IPS-20b (cell line): Measurements from ENCODE around the gene MCAT.

Experiments used
- H3K27ac ChIP-seq: one replicate; pipeline ENCODE4 v1.5.1; 2013; ENCODE audit warnings: low read length
- H3K27me3 ChIP-seq: 2 replicates; pipeline ENCODE4 v1.6.1; 2013; ENCODE audit warnings: mild to moderate bottlenecking, low read length, inconsistent platforms; ENCODE audit not compliant: insufficient read depth
- H3K36me3 ChIP-seq: 2 replicates; pipeline ENCODE4 v1.6.1; 2013; ENCODE audit warnings: low read depth, mild to moderate bottlenecking, inconsistent platforms, low read length, moderate library complexity; ENCODE audit not compliant: insufficient read depth
- H3K4me1 ChIP-seq: 2 replicates; pipeline ENCODE4 v1.6.1; 2013; ENCODE audit warnings: mild to moderate bottlenecking, control low read depth, inconsistent platforms, low read length, moderate library complexity; ENCODE audit not compliant: insufficient read depth
- H3K4me3 ChIP-seq: 2 replicates; pipeline ENCODE4 v1.5.1; 2013; ENCODE audit warnings: mild to moderate bottlenecking, low read length, inconsistent platforms
- H3K9ac ChIP-seq: 2 replicates; pipeline ENCODE4 v1.6.1; 2013; ENCODE audit warnings: low read depth, mild to moderate bottlenecking, inconsistent platforms, low read length, moderate library complexity
- H3K9me3 ChIP-seq: 2 replicates; pipeline ENCODE4 v1.6.1; 2013; ENCODE audit warnings: mild to moderate bottlenecking, low read depth, low read length, inconsistent platforms; ENCODE audit not compliant: insufficient read depth

The MCAT gene

GRCh38 chr22:43181321-43182076, 38.3 kb upstream of the MCAT start:
- peaks cover 67% of the 10 kb centered on the region for H3K36me3 ChIP-seq

GRCh38 chr22:43180670-43181069, 37.5 kb upstream of the MCAT start:
- peaks cover 5% of the 10 kb centered on the region for H3K4me1 ChIP-seq
- H3K27ac ChIP-seq, result no peak overlapping the region
- H3K4me3 ChIP-seq, result no peak overlapping the region
- H3K9me3 ChIP-seq, result no peaks in the 10 kb centered on the region
- no peak overlapping the region for H3K9ac ChIP-seq
- no peaks in the 10 kb centered on the region for H3K27me3 ChIP-seq
- H3K36me3 ChIP-seq, result peaks cover 73% of the 10 kb centered on the region

More at GRCh38 chr22:43181321-43182076, 38.3 kb upstream of the MCAT start:
- Histone ChIP-seq H3K27ac (no peak overlapping the region), H3K4me1 (peaks cover 6% of the 10 kb centered on the region), H3K27me3 (no peaks in the 10 kb centered on the region), H3K4me3 (no peak overlapping the region), H3K9ac (no peak overlapping the region), H3K9me3 (no peaks in the 10 kb centered on the region)

- Histone ChIP-seq H3K9ac (no peak overlapping the region), H3K4me1 (no peaks in the 10 kb centered on the region), H3K4me3 (no peak overlapping the region), H3K36me3 (peaks cover 81% of the 10 kb centered on the region), H3K9me3 (no peaks in the 10 kb centered on the region), H3K27ac (no peak overlapping the region), H3K27me3 (no peaks in the 10 kb centered on the region)
These were observed 36.7 kb upstream of the MCAT start for GRCh38 chr22:43179911-43180195.

DNA sequence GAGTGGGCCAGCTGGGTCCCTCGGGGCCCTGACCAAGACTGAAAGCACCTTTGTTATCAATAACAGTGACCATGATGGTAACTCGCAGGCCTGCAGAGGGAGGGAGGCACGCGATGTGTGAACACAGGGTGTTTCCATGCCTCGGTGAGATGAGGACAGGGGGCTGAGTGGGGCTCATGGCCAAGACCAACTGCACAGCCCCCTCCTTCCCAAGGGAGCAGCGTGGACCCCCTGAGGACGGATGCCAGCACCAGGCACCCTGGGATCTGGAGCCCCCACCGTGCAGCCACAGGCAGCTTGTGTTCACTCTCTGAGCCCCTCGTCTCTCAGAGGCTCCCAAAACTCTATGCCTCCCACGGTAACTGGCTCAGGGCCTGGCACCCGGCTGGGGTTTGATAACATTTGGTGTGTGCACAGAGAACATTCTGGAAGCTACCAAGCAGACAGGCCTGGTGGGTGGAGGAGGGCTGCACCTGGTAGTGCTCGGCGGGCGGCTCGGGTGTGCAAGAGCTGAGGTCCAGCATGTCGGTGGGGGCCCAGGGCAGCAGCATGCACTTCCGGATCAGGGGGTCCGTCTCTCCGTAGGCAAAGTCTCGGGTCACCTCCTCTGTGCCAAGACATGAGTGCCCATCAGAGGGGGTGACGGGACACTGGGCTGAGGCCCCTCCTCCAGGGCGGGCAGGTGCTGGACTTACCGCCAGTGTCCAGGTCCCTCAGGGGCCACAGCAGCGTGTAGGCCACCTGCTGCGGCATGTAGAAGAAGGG, 36.1 kb upstream of the MCAT start:
- no peaks in the 10 kb centered on the region for H3K9me3 ChIP-seq
- H3K36me3 ChIP-seq, result peaks cover 87% of the 10 kb centered on the region
- no peak overlapping the region for H3K9ac ChIP-seq

GRCh38 chr22:43177479-43177878, 34.3 kb upstream of the MCAT start:
- Histone ChIP-seq H3K27me3 (no peaks in the 10 kb centered on the region), H3K27ac (no peak overlapping the region), H3K36me3 (peaks cover 89% of the 10 kb centered on the region), H3K9me3 (no peaks in the 10 kb centered on the region), H3K4me1 (no peaks in the 10 kb centered on the region), H3K4me3 (no peak overlapping the region), H3K9ac (no peak overlapping the region)

More for the DNA sequence above, 36.1 kb upstream of the MCAT start:
- Histone ChIP-seq H3K4me1 (no peaks in the 10 kb centered on the region), H3K27ac (no peak overlapping the region), H3K27me3 (no peaks in the 10 kb centered on the region), H3K4me3 (no peak overlapping the region)

DNA sequence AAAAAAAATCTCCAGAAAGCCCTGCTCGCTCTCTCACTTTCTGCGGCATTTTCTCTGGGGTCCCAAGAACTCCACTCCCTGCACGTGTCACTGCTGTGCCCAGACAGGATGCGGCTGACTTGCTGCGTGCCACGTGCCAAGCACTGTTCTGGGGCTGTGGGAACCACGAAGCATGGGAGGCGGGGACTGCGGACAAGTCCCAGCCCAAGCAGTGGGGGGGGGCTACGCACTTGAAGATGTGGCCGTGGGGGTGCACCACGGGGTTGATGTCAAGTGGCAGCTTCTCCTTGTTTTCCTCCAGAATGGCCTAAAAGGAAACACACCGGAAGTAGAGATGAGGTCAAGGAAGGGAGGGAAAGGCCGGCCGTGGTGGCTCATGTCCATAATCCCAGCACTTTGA, 32.9 kb upstream of the MCAT start:
- H3K9ac ChIP-seq, result no peak overlapping the region
- no peak overlapping the region for H3K27ac ChIP-seq
- H3K36me3 ChIP-seq, result peaks cover 90% of the 10 kb centered on the region
- no peak overlapping the region for H3K4me3 ChIP-seq
- no peaks in the 10 kb centered on the region for H3K4me1 ChIP-seq
- no peaks in the 10 kb centered on the region for H3K27me3 ChIP-seq
- H3K9me3 ChIP-seq, result no peaks in the 10 kb centered on the region

- Histone ChIP-seq H3K9me3 (no peaks in the 10 kb centered on the region), H3K27ac (no peak overlapping the region), H3K36me3 (peaks cover 91% of the 10 kb centered on the region), H3K4me1 (no peaks in the 10 kb centered on the region), H3K4me3 (no peak overlapping the region), H3K9ac (no peak overlapping the region), H3K27me3 (no peaks in the 10 kb centered on the region)
These were observed 31.8 kb upstream of the MCAT start for GRCh38 chr22:43174941-43175531.

DNA sequence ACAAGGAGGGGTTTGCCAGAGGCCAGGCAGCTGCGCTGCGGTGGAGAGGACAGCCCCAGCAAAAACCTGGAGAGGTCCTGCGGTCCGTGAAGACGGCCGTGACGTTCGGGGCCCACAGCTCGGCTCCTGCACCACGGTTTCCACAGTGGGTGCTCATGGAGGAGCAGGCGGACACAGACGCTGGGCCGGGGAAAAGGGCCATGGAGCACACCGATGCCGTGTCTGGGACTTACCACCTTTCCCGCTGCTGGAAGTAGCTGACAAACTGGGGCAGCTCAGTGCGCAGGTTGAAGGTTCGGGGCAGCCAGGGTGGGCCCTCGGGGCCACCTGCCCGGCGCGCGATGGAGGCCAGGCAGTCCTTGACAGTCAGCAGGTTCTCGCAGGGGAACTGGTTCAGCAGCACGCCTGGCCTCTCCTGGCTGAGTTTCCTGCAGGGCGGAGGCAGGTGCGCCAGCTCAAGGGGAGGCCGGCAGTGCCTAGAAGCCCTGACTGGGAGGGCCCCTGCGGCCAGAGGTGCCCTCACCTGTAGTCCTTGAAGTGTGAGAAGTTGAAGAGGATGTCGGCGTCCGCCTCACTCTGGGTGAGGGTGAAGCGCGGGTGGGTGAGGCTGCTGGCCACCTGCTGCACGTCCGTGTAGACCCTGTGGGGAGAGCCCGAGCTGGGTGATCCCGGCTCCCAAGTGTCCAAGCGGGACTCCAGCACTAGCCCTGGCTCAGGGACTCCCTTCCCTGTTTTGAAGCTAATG, 30.9 kb upstream of the MCAT start:
- no peak overlapping the region for H3K27ac ChIP-seq
- H3K4me1 ChIP-seq, result no peaks in the 10 kb centered on the region
- H3K9me3 ChIP-seq, result no peaks in the 10 kb centered on the region
- no peak overlapping the region for H3K9ac ChIP-seq
- no peaks in the 10 kb centered on the region for H3K27me3 ChIP-seq
- no peak overlapping the region for H3K4me3 ChIP-seq
- H3K36me3 ChIP-seq, result peaks cover 88% of the 10 kb centered on the region

DNA sequence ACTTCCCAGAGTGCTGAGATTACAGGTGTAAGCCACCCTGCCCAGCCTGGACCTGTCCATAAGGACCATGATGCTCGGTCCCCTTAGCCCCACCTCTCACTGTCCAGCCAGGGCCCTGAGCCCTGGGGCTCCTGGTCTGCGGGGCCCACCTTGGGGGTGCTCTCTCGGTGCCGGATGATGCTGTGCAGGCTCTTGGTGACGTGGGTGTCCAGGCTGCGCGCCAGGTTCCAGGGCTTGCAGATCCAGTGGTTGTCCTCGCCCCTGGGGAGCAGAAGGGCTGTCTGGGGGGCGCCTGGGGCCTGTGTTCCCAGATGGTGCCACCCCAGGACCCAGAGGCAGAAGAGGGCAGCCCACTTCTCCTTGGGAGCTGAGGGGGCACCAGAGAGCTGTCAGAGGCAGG, 30.4 kb upstream of the MCAT start:
- no peak overlapping the region for H3K27ac ChIP-seq
- H3K9ac ChIP-seq, result no peak overlapping the region
- no peaks in the 10 kb centered on the region for H3K4me1 ChIP-seq
- no peaks in the 10 kb centered on the region for H3K9me3 ChIP-seq
- no peak overlapping the region for H3K4me3 ChIP-seq
- H3K27me3 ChIP-seq, result no peaks in the 10 kb centered on the region
- peaks cover 83% of the 10 kb centered on the region for H3K36me3 ChIP-seq

DNA sequence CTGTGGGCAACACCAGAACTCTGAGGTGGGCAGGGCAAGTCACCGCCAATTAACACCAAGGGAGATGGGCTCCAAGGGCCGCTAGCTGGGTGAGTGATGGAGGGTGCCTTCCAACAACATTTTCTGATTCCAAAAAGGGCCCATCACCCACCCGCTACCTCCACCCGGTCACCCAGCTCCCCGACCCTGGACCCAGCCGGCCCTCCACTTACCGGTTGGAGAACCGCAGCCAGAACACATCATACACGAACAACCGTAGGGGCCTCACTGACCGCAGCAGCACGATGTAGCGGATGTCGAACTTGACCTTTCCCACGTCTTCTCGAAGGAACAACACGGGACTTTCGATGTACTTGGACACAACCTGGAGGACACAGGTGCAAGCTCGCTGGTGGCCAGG, 29.0 kb upstream of the MCAT start:
- Histone ChIP-seq H3K36me3 (peaks cover 87% of the 10 kb centered on the region), H3K4me3 (no peak overlapping the region), H3K27ac (no peak overlapping the region), H3K9ac (no peak overlapping the region), H3K27me3 (no peaks in the 10 kb centered on the region), H3K4me1 (no peaks in the 10 kb centered on the region), H3K9me3 (no peaks in the 10 kb centered on the region)

DNA sequence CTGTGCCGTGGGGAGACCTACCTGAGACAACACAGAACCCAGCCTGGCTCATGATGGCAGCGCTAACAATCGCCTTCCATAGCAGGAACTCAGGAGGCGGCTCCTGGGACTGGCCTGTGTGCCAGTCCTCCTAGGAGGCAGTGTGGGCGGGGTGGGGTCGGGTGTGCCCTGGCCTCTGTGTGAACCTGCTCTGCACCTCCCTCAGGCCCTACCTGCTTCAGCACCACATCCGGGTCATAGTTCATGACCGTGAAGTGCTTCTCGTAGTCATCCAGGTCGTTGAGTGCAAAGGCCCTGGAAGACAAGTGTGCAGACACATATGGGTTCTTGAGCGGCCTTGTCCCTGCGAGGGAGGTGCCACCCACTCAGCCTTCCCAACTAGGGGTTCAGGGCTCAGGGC, 28.4 kb upstream of the MCAT start:
- no peaks in the 10 kb centered on the region for H3K9me3 ChIP-seq
- no peak overlapping the region for H3K9ac ChIP-seq
- no peak overlapping the region for H3K4me3 ChIP-seq
- H3K27ac ChIP-seq, result no peak overlapping the region
- H3K36me3 ChIP-seq, result peaks cover 83% of the 10 kb centered on the region
- no peaks in the 10 kb centered on the region for H3K27me3 ChIP-seq
- no peaks in the 10 kb centered on the region for H3K4me1 ChIP-seq
